ENCODE results near the gene FAM193A.

FAM193A gene

DNA sequence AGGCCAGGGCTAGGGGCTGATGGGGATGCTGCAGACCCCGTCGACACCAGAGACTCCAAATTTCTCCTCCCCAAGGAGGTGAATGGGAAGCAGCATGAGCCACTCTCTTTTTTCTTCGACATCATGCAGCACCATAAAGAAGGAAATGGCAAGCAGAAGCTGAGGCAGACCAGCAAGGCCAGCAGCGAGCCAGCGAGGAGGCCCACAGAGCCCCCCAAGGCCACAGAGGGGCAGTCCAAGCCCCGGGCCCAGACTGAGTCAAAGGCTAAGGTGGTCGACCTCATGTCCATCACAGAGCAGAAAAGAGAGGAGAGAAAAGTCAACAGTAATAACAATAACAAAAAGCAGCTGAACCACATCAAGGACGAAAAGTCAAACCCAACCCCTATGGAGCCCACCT, 163.6 kb downstream of the FAM193A start:
- no peak overlapping the region for H4K91ac ChIP-seq (ENCODE audit: low read length)
- WGBS, result over 99% methylated on average over 7 of the region's 8 CpGs
- no peak overlapping the region for H3K4me2 ChIP-seq (ENCODE audit: low read length, poor library complexity, severe bottlenecking)
- no peak overlapping the region for H3K14ac ChIP-seq (ENCODE audit: low read length in 2 of 2)
- no peak overlapping the region for H2AFZ ChIP-seq (ENCODE audit: low read depth, low read length)
- no peak for DNase-seq
- no peak overlapping the region for H3K27ac ChIP-seq (ENCODE audit: low read length, poor library complexity, severe bottlenecking)
- H4K8ac ChIP-seq (ENCODE audit: low read length), result no peak overlapping the region
- no peak overlapping the region for H2BK5ac ChIP-seq (ENCODE audit: low read depth, low read length, poor library complexity, severe bottlenecking)
- no peak overlapping the region for H3K18ac ChIP-seq (ENCODE audit: low read depth in 1 of 2, low read length in 2 of 2)
- H3K4me1 ChIP-seq (ENCODE audit: control insufficient read depth, insufficient read depth, low read depth, low read length), result peaks cover 6% of the 10 kb centered on the region
- peaks cover 65 to 95% of the 10 kb centered on the region in 2 experiments for H3K36me3 ChIP-seq (ENCODE audit: control insufficient read depth in 1 of 2, insufficient read depth in 2 of 2, low read depth in 1 of 2, low read length in 2 of 2)
- peaks cover 38% of the 10 kb centered on the region for H3K79me1 ChIP-seq (replicated peaks; ENCODE audit: low read length, poor library complexity, severe bottlenecking)
- no peak overlapping the region for H2BK12ac ChIP-seq (ENCODE audit: low read length in 2 of 2)
- H2BK15ac ChIP-seq (ENCODE audit: low read depth, poor library complexity, severe bottlenecking), result no peak overlapping the region
- H3K9ac ChIP-seq (ENCODE audit: low read length), result no peak overlapping the region
- no peak overlapping the region for H2AK5ac ChIP-seq (ENCODE audit: low read length, severe bottlenecking)
- H2BK120ac ChIP-seq (ENCODE audit: low read depth, low read length), result no peak overlapping the region
- H3K9me3 ChIP-seq (ENCODE audit: control insufficient read depth, low read length), result no peaks in the 10 kb centered on the region
- H3K27me3 ChIP-seq (ENCODE audit: control insufficient read depth in 1 of 2, insufficient read depth in 1 of 2, low read length in 2 of 2), result no peaks in the 10 kb centered on the region
- no peak overlapping the region for H3K23ac ChIP-seq (ENCODE audit: low read length in 2 of 2)
- H3K4ac ChIP-seq (ENCODE audit: low read depth in 1 of 2, low read length in 2 of 2), result no peak overlapping the region
- H3K4me3 ChIP-seq (ENCODE audit: insufficient read depth in 1 of 2, low read depth in 1 of 2, low read length in 2 of 2), result no peak overlapping the region

DNA sequence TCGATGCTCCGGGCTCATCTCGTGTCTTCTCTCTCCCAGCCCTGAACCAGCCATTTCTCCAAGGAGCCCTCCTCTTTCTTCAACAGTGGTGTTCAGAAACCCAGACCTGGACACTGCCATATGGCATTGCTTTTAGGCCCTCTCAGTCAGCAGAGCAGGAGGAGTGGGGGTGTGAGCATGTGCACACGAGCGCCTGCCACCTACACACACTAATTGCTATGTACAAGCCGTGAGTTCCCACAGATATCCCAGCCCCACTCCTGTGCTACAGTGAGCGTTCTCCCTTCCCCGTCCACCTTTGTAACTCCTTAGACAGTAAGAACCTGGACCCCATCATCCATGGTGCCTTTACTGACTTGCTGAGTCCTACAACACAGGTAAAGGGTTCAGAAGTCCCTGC, 165.9 kb downstream of the FAM193A start:
- no peak overlapping the region for H3K9ac ChIP-seq (ENCODE audit: low read length)
- no peak overlapping the region for H3K18ac ChIP-seq (ENCODE audit: low read depth in 1 of 2, low read length in 2 of 2)
- H3K4me3 ChIP-seq (ENCODE audit: insufficient read depth in 1 of 2, low read depth in 1 of 2, low read length in 2 of 2), result no peak overlapping the region
- DNase-seq, result no peak
- no peaks in the 10 kb centered on the region for H3K9me3 ChIP-seq (ENCODE audit: control insufficient read depth, low read length)
- peaks cover 61 to 84% of the 10 kb centered on the region in 2 experiments for H3K36me3 ChIP-seq (ENCODE audit: control insufficient read depth in 1 of 2, insufficient read depth in 2 of 2, low read depth in 1 of 2, low read length in 2 of 2)
- H3K27me3 ChIP-seq (ENCODE audit: control insufficient read depth in 1 of 2, insufficient read depth in 1 of 2, low read length in 2 of 2), result no peaks in the 10 kb centered on the region
- peaks cover 3% of the 10 kb centered on the region for H3K4me1 ChIP-seq (ENCODE audit: control insufficient read depth, insufficient read depth, low read depth, low read length)
- H3K14ac ChIP-seq (ENCODE audit: low read length in 2 of 2), result no peak overlapping the region
- no peak overlapping the region for H3K4me2 ChIP-seq (ENCODE audit: low read length, poor library complexity, severe bottlenecking)
- peaks cover 37% of the 10 kb centered on the region for H3K79me1 ChIP-seq (replicated peaks; ENCODE audit: low read length, poor library complexity, severe bottlenecking)
- H2BK5ac ChIP-seq (ENCODE audit: low read depth, low read length, poor library complexity, severe bottlenecking), result no peak overlapping the region
- H2AK5ac ChIP-seq (ENCODE audit: low read length, severe bottlenecking), result no peak overlapping the region
- H2BK15ac ChIP-seq (ENCODE audit: low read depth, poor library complexity, severe bottlenecking), result no peak overlapping the region
- no peak overlapping the region for H2AFZ ChIP-seq (ENCODE audit: low read depth, low read length)
- H2BK12ac ChIP-seq (ENCODE audit: low read length in 2 of 2), result no peak overlapping the region
- H4K91ac ChIP-seq (ENCODE audit: low read length), result no peak overlapping the region
- over 99% methylated on average over 8 of the region's 8 CpGs for WGBS
- H2BK120ac ChIP-seq (ENCODE audit: low read depth, low read length), result no peak overlapping the region
- H3K23ac ChIP-seq (ENCODE audit: low read length in 2 of 2), result no peak overlapping the region
- no peak overlapping the region for H3K27ac ChIP-seq (ENCODE audit: low read length, poor library complexity, severe bottlenecking)
- no peak overlapping the region for H3K4ac ChIP-seq (ENCODE audit: low read depth in 1 of 2, low read length in 2 of 2)
- H4K8ac ChIP-seq (ENCODE audit: low read length), result no peak overlapping the region

DNA sequence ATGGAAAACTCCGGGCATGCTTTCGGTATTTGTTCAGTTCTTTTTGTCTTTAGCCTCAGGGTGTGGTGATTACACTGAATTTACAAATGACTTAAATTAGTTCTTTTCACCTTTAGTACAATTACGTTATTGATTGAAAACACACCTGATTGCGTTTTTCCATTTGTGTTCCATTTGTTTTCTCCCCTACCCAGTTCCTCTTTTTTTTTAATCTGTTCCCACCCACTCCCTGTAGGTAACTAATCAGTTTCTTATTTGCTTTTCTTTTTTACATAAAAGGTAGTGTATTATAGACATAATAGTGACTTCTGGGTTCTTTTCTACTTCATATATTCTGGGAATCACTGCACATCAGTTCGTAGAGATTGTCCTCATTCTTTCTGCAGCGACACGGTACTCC, 166.3 kb downstream of the FAM193A start:
- no peak for DNase-seq
- H3K9ac ChIP-seq (ENCODE audit: low read length), result no peak overlapping the region
- no peak overlapping the region for H3K18ac ChIP-seq (ENCODE audit: low read depth in 1 of 2, low read length in 2 of 2)
- peaks cover 36% of the 10 kb centered on the region for H3K79me1 ChIP-seq (replicated peaks; ENCODE audit: low read length, poor library complexity, severe bottlenecking)
- no peak overlapping the region for H3K4me3 ChIP-seq (ENCODE audit: insufficient read depth in 1 of 2, low read depth in 1 of 2, low read length in 2 of 2)
- no peak overlapping the region for H2AK5ac ChIP-seq (ENCODE audit: low read length, severe bottlenecking)
- H3K27ac ChIP-seq (ENCODE audit: low read length, poor library complexity, severe bottlenecking), result no peak overlapping the region
- no peak overlapping the region for H2BK15ac ChIP-seq (ENCODE audit: low read depth, poor library complexity, severe bottlenecking)
- no peak overlapping the region for H3K4me2 ChIP-seq (ENCODE audit: low read length, poor library complexity, severe bottlenecking)
- peaks cover 57 to 82% of the 10 kb centered on the region in 2 experiments for H3K36me3 ChIP-seq (ENCODE audit: control insufficient read depth in 1 of 2, insufficient read depth in 2 of 2, low read depth in 1 of 2, low read length in 2 of 2)
- no peak overlapping the region for H2BK120ac ChIP-seq (ENCODE audit: low read depth, low read length)
- peaks cover 3% of the 10 kb centered on the region for H3K4me1 ChIP-seq (ENCODE audit: control insufficient read depth, insufficient read depth, low read depth, low read length)
- H4K91ac ChIP-seq (ENCODE audit: low read length), result no peak overlapping the region
- no peak overlapping the region for H3K23ac ChIP-seq (ENCODE audit: low read length in 2 of 2)
- H3K27me3 ChIP-seq (ENCODE audit: control insufficient read depth in 1 of 2, insufficient read depth in 1 of 2, low read length in 2 of 2), result no peaks in the 10 kb centered on the region
- no peak overlapping the region for H3K4ac ChIP-seq (ENCODE audit: low read depth in 1 of 2, low read length in 2 of 2)
- H2AFZ ChIP-seq (ENCODE audit: low read depth, low read length), result no peak overlapping the region
- H3K9me3 ChIP-seq (ENCODE audit: control insufficient read depth, low read length), result no peaks in the 10 kb centered on the region
- no peak overlapping the region for H4K8ac ChIP-seq (ENCODE audit: low read length)
- no peak overlapping the region for H2BK5ac ChIP-seq (ENCODE audit: low read depth, low read length, poor library complexity, severe bottlenecking)
- H2BK12ac ChIP-seq (ENCODE audit: low read length in 2 of 2), result no peak overlapping the region
- 90% methylated on average over 7 of the region's 7 CpGs for WGBS
- H3K14ac ChIP-seq (ENCODE audit: low read length in 2 of 2), result no peak overlapping the region

DNA sequence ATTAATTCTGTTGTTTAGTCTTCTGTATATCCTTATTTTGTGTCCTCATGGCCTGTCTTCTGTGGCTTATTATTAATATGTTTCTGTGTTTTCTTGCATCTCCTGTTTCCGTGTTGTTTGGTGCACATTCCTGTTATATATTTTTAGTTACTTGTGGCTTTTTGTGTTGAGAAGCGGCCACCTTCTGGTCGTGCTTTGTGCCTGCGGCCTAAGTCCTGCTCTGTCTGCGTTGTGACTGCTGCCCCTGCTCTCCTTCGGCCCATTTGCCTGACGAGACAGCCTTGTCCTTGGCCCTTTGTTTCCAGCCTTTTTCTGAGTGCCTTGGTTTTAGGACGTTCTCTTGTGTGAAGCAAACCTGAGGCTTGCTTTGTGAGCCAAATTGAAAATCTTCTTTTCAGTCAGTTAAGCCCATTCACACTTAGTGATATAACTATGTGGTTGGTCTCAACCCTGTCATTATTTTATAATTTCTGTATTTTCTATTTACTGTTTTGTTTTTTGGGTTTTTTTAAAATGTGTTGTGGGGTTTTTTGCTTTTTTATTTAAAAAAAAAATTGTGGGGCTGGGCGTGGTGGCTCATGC, 175.9 kb downstream of the FAM193A start:
- H3K23ac ChIP-seq (ENCODE audit: low read length in 2 of 2), result no peak overlapping the region
- DNase-seq, result peak; percentile 20

More for the DNA sequence above, 175.9 kb downstream of the FAM193A start:
- Histone ChIP-seq H3K9me3 (ENCODE audit: control insufficient read depth, low read length) (no peaks in the 10 kb centered on the region), H2BK15ac (ENCODE audit: low read depth, poor library complexity, severe bottlenecking) (no peak overlapping the region), H3K36me3 (ENCODE audit: control insufficient read depth in 1 of 2, insufficient read depth in 2 of 2, low read depth in 1 of 2, low read length in 2 of 2) (peaks cover 41 to 43% of the 10 kb centered on the region in 2 experiments), H2BK120ac (ENCODE audit: low read depth, low read length) (no peak overlapping the region), H2AK5ac (ENCODE audit: low read length, severe bottlenecking) (no peak overlapping the region), H3K4ac (ENCODE audit: low read depth in 1 of 2, low read length in 2 of 2) (no peak overlapping the region), H4K91ac (ENCODE audit: low read length) (no peak overlapping the region), H3K9ac (ENCODE audit: low read length) (no peak overlapping the region), H2AFZ (ENCODE audit: low read depth, low read length) (no peak overlapping the region), H3K79me1 (replicated peaks; ENCODE audit: low read length, poor library complexity, severe bottlenecking) (peaks cover 22% of the 10 kb centered on the region), H3K4me3 (ENCODE audit: insufficient read depth in 1 of 2, low read depth in 1 of 2, low read length in 2 of 2) (no peak overlapping the region), H3K18ac (ENCODE audit: low read depth in 1 of 2, low read length in 2 of 2) (no peak overlapping the region), H3K27me3 (ENCODE audit: control insufficient read depth in 1 of 2, insufficient read depth in 1 of 2, low read length in 2 of 2) (no peaks in the 10 kb centered on the region), H4K8ac (ENCODE audit: low read length) (no peak overlapping the region), H3K4me2 (ENCODE audit: low read length, poor library complexity, severe bottlenecking) (no peak overlapping the region), H3K27ac (ENCODE audit: low read length, poor library complexity, severe bottlenecking) (no peak overlapping the region), H2BK5ac (ENCODE audit: low read depth, low read length, poor library complexity, severe bottlenecking) (no peak overlapping the region), H3K14ac (ENCODE audit: low read length in 2 of 2) (no peak overlapping the region), H3K4me1 (ENCODE audit: control insufficient read depth, insufficient read depth, low read depth, low read length) (peaks cover 6% of the 10 kb centered on the region), H2BK12ac (ENCODE audit: low read length in 2 of 2) (no peak overlapping the region)
- WGBS, result 91% methylated on average over 9 of the region's 9 CpGs
